GM19099 (cell line): Measurements from ENCODE around the gene OLFML1.
A peak's percentile ranks its signal among the peaks of the same experiment; 100 is the strongest.

ENCODE experiments used
- POLR2A ChIP-seq: IDR thresholded peaks from 3 replicates; pipeline ENCODE4 v1.6.1; 2011; ENCODE audit warnings: low read depth; ENCODE audit not compliant: insufficient read length; ENCODE audit errors: extremely low read depth

OLFML1 gene

DNA sequence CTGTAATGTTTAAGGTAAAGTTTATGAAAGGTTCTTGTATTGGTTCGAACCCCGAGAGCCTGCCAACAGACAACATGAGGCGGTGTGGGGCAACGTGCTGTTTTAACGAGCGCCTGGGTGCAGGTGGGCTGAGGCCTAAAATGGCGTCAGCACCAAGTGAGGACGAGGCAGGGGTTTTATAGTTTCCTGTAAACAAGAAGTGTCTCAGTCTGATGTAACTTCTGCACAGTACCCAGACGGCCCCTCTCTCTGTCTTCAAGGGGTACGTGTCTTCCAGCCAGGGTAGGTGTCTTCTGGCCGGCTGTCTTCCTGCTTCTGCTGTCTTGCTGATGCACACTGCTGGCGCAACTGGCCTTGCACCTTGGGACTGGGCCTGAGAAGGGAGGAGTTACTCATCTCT is 31.2 kb downstream of the OLFML1 start:
- no peak for TF ChIP-seq POLR2A

- no peak for TF ChIP-seq POLR2A
Observed at GRCh38 chr11:7518811-7519562, 33.7 kb downstream of the OLFML1 start.

DNA sequence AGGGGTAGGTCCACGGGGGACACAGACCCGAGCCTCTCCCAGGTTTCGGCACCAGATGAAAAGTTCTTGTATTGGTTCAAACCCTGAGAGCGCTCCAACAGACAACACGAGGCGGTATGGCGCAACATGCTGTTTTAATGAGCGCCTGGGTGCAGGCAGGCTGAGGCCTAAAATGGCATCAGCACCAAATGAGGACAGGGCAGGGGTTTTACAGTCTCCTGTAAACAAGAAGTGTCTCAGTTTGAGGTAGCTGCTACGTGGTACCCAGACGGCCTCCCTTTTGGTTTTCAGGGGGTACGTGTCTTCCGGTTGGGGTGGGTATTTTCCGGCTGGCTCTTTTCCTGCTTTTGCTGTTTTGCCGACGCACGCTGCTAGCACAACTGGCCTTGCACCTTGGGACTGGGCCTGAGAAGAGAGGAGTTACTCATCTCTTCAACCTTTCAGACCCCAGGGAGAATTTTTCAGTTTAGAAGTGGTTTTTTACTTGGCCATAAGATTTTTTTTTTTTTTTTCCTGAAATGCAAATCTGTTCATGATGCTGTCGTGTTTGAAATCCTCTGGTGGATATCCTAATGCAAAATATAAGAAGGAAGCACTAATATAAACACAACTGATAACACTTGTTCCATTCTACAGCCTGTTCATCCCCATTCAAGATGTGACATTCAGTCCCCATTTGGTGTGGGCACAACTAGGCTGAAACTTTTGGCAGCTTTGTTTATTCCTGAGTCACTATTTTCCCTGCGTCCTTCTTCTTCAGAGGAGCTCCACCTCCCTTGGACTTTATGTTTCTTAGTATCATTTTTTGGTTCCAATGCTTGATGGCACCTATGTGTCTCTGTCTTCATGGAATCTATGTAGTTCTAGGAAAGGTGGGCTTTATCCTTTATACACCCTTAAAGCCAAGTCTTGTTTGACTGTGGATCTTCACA is 35.0 kb downstream of the OLFML1 start:
- TF ChIP-seq POLR2A: peak; percentile 49

DNA sequence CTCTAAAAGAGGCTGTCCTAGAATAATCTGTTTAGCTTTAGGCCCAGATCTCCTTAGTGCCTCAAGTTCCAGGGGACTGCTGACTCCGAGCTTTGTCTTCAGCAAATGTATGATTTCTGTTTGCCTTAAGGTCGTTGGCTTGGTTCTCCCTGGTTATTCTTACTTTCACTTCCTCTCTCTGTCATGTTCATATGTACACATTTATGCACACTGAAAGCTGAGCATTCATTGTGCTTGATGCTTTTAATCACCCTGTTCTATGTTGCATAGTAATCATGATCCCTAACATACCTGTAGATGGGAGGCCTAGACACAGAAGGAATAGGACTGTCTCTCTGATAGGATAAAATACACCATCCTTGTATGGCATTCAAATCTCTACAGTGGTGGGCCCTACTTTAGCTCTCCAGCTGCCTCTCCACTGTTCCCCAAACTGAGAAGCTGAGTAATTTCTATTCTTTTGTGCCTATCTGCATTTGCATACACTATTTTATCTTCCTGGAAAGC is 35.7 kb downstream of the OLFML1 start:
- TF ChIP-seq POLR2A: no peak

- TF ChIP-seq POLR2A: no peak
Observed at GRCh38 chr11:7522121-7522520, 36.8 kb downstream of the OLFML1 start.

DNA sequence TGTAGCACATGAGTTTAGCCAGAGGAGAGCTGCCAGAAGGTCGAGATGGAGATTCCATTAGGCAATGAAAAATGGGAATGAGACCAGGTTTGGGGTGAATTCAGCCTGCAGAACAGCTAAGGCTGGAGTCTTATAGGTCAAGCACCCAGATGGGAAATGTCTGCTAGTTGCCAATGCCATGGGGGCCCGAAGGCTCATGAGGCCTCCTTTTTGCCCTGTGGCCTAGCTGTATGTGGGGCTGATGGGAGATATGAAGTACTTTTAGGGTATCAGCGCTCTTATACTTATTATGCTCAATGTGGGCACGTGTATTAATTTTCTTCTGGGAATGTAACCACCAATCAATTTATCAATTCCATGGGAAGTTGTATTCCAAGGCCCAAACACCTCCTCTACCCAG is 37.2 kb downstream of the OLFML1 start:
- TF ChIP-seq POLR2A: no peak

GRCh38 chr11:7523416-7524210 is 38.3 kb downstream of the OLFML1 start:
- no peak for TF ChIP-seq POLR2A

- TF ChIP-seq POLR2A: no peak
Observed at GRCh38 chr11:7524462-7525235, 39.3 kb downstream of the OLFML1 start.

DNA sequence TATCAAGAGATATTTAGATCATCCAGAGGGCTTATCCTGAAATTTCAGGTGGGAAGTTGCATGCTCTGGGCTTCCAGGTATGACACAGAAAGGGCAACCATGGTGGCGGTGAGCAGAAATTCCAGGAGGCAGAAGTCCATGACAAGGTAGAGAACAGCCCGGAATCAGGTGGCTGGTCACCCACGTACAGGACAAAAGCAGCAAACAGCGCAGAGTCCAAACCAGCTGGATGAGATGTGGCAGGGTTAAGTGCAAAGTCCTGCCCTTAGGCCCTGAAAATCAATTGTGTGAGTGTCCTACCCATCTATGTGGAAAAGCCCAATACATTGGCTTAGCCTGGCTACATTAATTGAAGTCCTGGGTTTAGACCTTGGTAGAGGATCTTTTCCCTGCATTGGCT is 40.1 kb downstream of the OLFML1 start:
- no peak for TF ChIP-seq POLR2A

DNA sequence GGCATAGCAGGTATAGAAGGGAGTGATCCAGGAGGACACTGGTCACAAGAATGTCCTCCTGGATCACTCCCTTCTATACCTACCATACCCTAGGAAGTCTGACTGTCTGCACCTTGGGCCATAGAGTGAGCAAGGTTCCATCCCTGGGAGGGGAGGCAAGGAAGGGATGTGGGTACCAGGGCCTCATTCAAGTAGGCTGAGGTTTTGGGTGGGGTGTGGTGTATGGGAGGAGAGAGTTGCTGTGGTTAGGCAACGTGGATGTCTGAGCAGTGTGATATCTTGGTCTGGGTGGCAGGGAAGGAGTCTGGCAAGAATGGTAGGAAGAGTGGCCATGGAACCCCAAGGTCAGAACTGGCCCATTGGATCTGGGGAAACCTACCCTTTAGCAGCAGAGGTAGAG is 41.7 kb downstream of the OLFML1 start:
- TF ChIP-seq POLR2A: no peak

DNA sequence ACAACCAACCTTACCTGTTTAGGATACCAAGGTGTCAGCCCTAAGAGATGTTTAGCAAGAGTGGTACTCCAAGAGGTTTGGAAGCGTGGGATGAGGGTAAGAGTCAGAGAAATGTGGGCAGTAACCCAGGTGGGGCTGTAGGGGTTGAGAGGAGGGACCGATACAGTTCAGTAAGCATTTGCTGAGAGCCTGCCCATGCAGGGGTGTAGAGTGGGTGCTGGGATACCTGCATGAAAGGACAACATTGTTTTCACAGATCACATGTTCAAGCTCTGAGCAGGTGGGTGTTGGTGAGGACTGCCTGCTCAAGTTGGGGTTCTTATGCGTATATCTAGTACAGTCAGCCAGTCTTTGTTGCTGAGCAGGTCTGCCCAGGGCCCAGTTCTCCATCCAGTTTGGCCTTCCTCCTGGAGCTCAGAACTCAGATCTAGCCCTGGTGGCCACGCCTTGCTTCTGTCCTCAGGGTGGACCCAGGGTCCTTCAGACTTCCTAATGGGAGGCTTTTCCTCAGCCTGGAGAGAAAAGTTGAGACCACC is 43.3 kb downstream of the OLFML1 start:
- no peak for TF ChIP-seq POLR2A

DNA sequence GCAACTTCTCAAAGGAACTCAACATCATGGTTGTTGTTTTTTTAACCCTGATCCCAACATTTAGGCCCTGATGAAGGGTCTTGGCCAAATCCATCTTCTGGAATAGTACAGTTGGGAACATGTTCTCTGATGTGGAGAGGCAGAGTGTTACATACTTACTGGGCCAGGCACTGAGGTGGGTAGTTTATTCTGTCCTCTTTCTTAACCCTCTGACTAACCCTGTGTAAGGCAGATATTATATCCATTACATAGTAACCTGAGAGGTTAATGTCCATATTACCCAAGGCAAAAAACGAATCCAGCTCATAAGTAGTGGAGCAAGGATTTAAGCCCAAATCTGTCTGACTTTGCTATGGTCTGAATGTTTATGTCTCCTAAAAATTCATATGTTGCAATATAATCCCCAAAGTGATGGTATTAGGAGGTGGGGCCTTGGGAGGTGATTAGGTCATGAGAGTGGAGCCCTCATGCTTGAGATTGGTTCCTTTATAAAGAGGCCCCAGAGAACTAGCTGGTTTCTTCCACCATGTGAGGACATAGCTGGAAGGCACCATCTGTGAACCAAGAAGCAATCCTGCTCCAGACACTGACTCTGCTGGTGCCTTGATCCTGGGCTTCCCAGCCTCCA is 44.8 kb downstream of the OLFML1 start:
- no peak for TF ChIP-seq POLR2A

GRCh38 chr11:7531011-7531410 is 45.7 kb downstream of the OLFML1 start:
- no peak for TF ChIP-seq POLR2A
